Right lung (tissue), 5 donors: ENCODE measurements around the gene RUNX2. TPM values are rescaled to one million over a fixed set of nuclear protein-coding genes. Genes with fewer than 3 reads are reported as not detected.

Experiments
- DNase-seq, 2 donors: peaks; one replicate each; pipeline ENCODE4 v3.0.0-alpha.2; 2013
- polyA plus RNA-seq, 5 donors: library from polyadenylated mRNA; unstranded; fragments of 120-200 nt; gene quantifications; one replicate each; pipeline versions ENCODE4 v1.2.1 to v1.2.3, GENCODE V29; 2013; ENCODE audit warnings: inconsistent platforms in 1 of 5, low replicate concordance in 1 of 5; ENCODE audit not compliant: insufficient read length in 5 of 5, insufficient read depth in 1 of 5

RUNX2 gene
- polyA plus RNA-seq, 5 donors: 1.8 to 3.9 (median 3.3) TPM

GRCh38 chr6:45702849-45703739, 375.0 kb downstream of the RUNX2 start:
- no peak for DNase-seq

- DNase-seq: no peak
These were observed 376.1 kb downstream of the RUNX2 start for GRCh38 chr6:45704056-45704800.

- DNase-seq: no peak
These were observed 377.2 kb downstream of the RUNX2 start for GRCh38 chr6:45705137-45705855.

GRCh38 chr6:45706319-45706718, 378.2 kb downstream of the RUNX2 start:
- no peak for DNase-seq

- no peak for DNase-seq
These were observed 379.0 kb downstream of the RUNX2 start for GRCh38 chr6:45707176-45707575.

GRCh38 chr6:45709781-45710220, 381.7 kb downstream of the RUNX2 start:
- no peak for DNase-seq

- DNase-seq: no peak
These were observed 382.2 kb downstream of the RUNX2 start for GRCh38 chr6:45710304-45710821.

- no peak for DNase-seq
These were observed 383.9 kb downstream of the RUNX2 start for GRCh38 chr6:45712076-45712475.

GRCh38 chr6:45712786-45713185, 384.7 kb downstream of the RUNX2 start:
- DNase-seq: no peak

Other genes with a start within 250 kb of the RUNX2 start
- gene SUPT3H, start 49.6 kb downstream of the RUNX2 start, polyA plus RNA-seq: 10 to 100 TPM; 24.5 to 29.5 (median 26.6) TPM